ENCODE data around the gene CDKN2B. TPM values are rescaled to one million over a fixed set of nuclear protein-coding genes. Genes with fewer than 3 reads are reported as not detected.

CDKN2B gene
- total RNA-seq, 4 donors from 2014 or later, result 36.8 to 430 (median 265) TPM

DNA sequence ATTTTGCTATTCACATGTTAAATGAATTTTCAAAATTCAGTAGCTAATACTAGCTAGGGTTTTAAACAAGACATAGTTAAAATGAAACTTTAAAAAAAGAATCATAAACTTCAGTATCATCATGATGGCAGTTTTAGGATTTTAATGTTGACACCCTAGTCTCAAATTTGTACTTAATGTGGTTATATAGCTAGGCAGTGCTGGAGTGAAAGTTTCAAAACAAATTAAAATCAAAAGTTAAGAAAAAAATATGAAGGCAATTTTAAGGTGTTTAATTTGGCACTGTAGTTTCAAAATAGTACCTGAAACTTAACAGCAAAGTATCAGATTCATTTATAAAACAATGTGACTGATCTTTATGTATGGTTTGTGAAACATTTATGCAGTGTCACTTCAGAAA, 19.3 kb upstream of the CDKN2B start:
- intact Hi-C loops (cut with DNase I; ENCODE audit: low total_unique reads) (no loop called here), in situ Hi-C loops (cut with MboI; ENCODE audit: low pct_ligation_motif_present in 1 of 4, low pct_unique_long_range_greater_than_20kb in 1 of 4, low sequenced_read_pairs in 3 of 4) (loop anchor here in 1 of 4 donors (25.0 kb wide), 1 partner anchor 434 kb away; no protein-coding TSS in a partner anchor)
- H3K4me1 ChIP-seq, result peaks cover 0 to 9% (median 3%) of the 10 kb centered on the region in 4 donors
- no peaks in the 10 kb centered on the region for H3K9me3 ChIP-seq
- no peaks in the 10 kb centered on the region for H3K27me3 ChIP-seq
- H3K27ac ChIP-seq, result no peak overlapping the region
- H3K4me3 ChIP-seq, result no peak overlapping the region
- no peaks in the 10 kb centered on the region for H3K36me3 ChIP-seq
- no peak for TF ChIP-seq EP300 (IDR thresholded peaks at IDR 0.05; ENCODE audit: low read depth)
- TF ChIP-seq POLR2A (IDR thresholded peaks at IDR 0.05), result no peak
- TF ChIP-seq, protein P1, sequence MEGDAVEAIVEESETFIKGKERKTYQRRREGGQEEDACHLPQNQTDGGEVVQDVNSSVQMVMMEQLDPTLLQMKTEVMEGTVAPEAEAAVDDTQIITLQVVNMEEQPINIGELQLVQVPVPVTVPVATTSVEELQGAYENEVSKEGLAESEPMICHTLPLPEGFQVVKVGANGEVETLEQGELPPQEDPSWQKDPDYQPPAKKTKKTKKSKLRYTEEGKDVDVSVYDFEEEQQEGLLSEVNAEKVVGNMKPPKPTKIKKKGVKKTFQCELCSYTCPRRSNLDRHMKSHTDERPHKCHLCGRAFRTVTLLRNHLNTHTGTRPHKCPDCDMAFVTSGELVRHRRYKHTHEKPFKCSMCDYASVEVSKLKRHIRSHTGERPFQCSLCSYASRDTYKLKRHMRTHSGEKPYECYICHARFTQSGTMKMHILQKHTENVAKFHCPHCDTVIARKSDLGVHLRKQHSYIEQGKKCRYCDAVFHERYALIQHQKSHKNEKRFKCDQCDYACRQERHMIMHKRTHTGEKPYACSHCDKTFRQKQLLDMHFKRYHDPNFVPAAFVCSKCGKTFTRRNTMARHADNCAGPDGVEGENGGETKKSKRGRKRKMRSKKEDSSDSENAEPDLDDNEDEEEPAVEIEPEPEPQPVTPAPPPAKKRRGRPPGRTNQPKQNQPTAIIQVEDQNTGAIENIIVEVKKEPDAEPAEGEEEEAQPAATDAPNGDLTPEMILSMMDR (IDR thresholded peaks at IDR 0.05), result no peak
- no peak for TF ChIP-seq POLR2AphosphoS5 (IDR thresholded peaks at IDR 0.05)
- DNase-seq, result no peak

DNA sequence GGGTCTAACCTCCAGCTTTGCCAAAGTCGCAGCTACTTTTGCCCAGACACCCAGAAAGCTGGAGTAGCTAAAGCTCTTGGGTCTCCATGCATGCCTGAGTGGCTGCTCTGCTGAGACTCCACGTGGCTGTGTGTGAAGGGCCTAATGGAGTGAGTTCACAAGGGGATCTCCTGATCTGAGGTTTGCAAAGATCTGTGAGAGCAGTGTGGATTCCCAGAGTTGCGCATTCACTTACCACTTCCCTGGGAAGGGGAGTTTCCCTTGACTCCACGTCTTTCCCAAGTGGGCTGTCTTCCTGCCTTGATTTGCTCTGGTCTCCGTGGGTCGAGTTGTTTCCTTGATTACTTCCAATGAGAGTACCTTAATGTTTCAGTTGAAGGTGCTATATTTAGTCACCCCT, 17.6 kb upstream of the CDKN2B start:
- in situ Hi-C loops (cut with MboI; ENCODE audit: low pct_ligation_motif_present in 1 of 4, low pct_unique_long_range_greater_than_20kb in 1 of 4, low sequenced_read_pairs in 3 of 4) (loop anchor here in 1 of 4 donors (25.0 kb wide), 1 partner anchor 436 kb away; no protein-coding TSS in a partner anchor), intact Hi-C loops (cut with DNase I; ENCODE audit: low total_unique reads) (no loop called here)
- 58 to 66% methylated on average over 2 to 6 of the region's 6 CpGs for WGBS, 2 donors (ENCODE audit: low coverage in 1 of 2)

DNA sequence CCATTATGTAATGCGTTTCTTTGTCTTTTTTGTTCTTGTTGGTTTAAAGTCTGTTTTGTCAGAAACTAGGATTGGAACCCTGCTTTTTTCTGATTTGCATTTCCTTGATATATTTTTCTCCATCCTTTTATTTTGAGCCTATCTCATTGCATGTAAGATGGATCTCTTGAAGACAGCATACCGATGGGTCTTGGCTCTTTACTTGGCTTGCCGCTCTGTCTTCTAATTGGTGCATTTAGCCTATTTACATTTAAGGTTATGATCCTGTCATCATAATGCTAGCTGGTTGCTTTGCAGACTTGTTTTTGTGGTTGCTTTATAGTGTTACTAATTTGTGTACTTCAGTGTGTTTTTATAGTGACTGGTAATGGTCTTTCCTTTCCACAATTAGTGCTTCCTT, 13.3 kb upstream of the CDKN2B start:
- no peaks in the 10 kb centered on the region for H3K27me3 ChIP-seq
- H3K27ac ChIP-seq, result no peak overlapping the region
- WGBS, 2 donors (ENCODE audit: low coverage in 1 of 2), result 88 to 100% methylated on average over 2 to 3 of the region's 3 CpGs
- no peak overlapping the region for H3K4me3 ChIP-seq
- in situ Hi-C loops (cut with MboI; ENCODE audit: low pct_ligation_motif_present in 1 of 4, low pct_unique_long_range_greater_than_20kb in 1 of 4, low sequenced_read_pairs in 3 of 4), result loop anchor here in 3 of 4 donors (25.0 kb wide), 2 partner anchors 210 to 215 kb away; partner anchors contain the start of gene MTAP (in 2 of the 3)
- H3K4me1 ChIP-seq, result no peaks in the 10 kb centered on the region
- intact Hi-C loops (cut with DNase I; ENCODE audit: low total_unique reads), result no loop called here
- no peak for DNase-seq
- H3K36me3 ChIP-seq, result no peaks in the 10 kb centered on the region
- H3K9me3 ChIP-seq, result no peaks in the 10 kb centered on the region
- no peak for TF ChIP-seq POLR2A (IDR thresholded peaks at IDR 0.05)
- TF ChIP-seq, protein P1 (IDR thresholded peaks at IDR 0.05), result no peak
- TF ChIP-seq POLR2AphosphoS5 (IDR thresholded peaks at IDR 0.05), result no peak
- TF ChIP-seq EP300 (IDR thresholded peaks at IDR 0.05; ENCODE audit: low read depth), result no peak

More for the DNA sequence above, 17.6 kb upstream of the CDKN2B start:
- DNase-seq, result no peak
- no peak for TF ChIP-seq POLR2AphosphoS5 (IDR thresholded peaks at IDR 0.05)
- TF ChIP-seq EP300 (IDR thresholded peaks at IDR 0.05; ENCODE audit: low read depth), result no peak
- TF ChIP-seq, protein P1 (IDR thresholded peaks at IDR 0.05), result no peak
- no peak for TF ChIP-seq POLR2A (IDR thresholded peaks at IDR 0.05)
- Histone ChIP-seq H3K36me3 (no peaks in the 10 kb centered on the region), H3K27ac (no peak overlapping the region), H3K4me3 (no peak overlapping the region), H3K4me1 (peaks cover 0 to 9% (median 3%) of the 10 kb centered on the region in 4 donors), H3K9me3 (no peaks in the 10 kb centered on the region), H3K27me3 (no peaks in the 10 kb centered on the region)

DNA sequence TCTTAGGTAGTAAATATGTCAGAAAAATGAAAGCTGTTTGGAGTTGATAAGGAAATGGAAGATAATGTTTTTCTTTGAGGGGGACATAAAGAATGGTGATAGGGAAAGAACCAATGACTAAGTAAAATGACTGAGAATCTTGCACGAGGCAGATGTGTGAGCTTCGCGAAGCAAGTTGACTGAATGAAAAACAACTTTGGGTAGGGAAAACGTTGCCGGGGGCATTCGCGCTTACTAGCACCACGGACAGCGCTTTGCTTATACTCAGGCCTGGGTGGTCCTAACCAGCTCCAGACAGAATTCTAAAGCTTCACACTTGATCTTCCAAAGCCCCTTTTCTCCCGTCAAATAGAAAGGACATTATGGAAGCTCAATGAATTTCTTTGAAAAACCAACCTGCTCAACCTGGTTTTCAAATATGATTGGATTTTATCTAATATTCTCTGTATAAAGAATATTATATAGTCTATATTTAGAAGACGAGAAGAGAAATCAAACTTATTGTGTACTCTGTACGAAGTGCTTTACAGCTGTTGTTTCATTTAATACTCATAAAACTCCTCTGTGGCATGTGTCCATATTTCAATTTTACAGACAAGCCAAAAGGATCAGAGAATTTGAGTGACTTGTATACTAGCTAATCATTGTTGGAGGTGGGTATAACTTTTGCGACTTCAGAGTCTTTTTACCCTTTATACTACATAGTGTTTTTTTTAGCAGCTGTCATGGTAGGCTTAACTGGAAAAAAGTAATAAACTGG, 1.9 kb upstream of the CDKN2B start:
- intact Hi-C loops (cut with DNase I; ENCODE audit: low total_unique reads), result no loop called here
- Histone ChIP-seq H3K27ac (no peak overlapping the region), H3K9me3 (no peaks in the 10 kb centered on the region), H3K4me1 (peaks cover 0 to 30% (median 8%) of the 10 kb centered on the region in 4 donors), H3K4me3 (no peak overlapping the region), H3K36me3 (no peaks in the 10 kb centered on the region), H3K27me3 (peaks cover 32% of the 10 kb centered on the region)
- no peak for DNase-seq
- in situ Hi-C loops (cut with MboI; ENCODE audit: low pct_ligation_motif_present in 1 of 4, low pct_unique_long_range_greater_than_20kb in 1 of 4, low sequenced_read_pairs in 3 of 4), result loop anchor here in 3 of 4 donors (25.0 kb wide), 2 partner anchors 199 to 226 kb away; partner anchors contain the start of gene MTAP (in 2 of the 3)
- WGBS, 2 donors (ENCODE audit: low coverage in 1 of 2), result 26 to 36% methylated on average over 13 of the region's 13 CpGs
- no peak for TF ChIP-seq POLR2A (IDR thresholded peaks at IDR 0.05)

Measured in transverse colon (tissue), 4 donors.